Measurements from ENCODE around the gene ISLR.

ISLR gene

DNA sequence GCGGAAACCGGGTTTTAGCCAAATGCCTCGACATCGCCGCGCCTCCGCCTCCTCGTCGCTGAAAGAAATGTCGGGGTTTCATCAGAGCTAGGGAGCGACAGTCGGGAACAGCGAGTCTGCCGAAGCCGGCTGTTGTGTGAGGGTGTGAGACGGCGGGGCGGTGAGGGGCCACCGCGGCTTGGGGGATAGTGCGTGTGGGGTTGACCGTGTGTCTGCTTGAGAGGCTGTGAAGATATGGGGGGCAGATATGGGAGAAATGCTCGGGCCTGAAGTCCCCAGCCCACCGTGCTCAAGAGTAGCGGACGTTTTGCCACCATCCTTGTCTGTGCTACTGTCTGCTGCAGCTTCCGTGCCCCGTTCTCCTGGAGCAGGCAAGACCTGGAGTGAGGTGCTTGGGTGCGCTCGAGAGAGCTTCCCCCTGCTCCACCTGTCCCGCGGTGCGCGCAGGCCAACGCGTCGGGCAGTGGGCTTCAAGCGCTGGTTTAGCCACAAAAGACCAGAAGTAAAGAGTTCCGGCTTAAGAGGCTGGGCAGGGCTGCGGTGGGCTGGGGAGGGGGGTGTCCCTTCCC lies 43.8 kb upstream of the ISLR start:
- no peak for TF ChIP-seq Cebpa-rat (IDR thresholded peaks at IDR 0.05)
- no peak overlapping the region for H3K27ac ChIP-seq
- peaks cover 17 to 34% (median 24%) of the 10 kb centered on the region in 10 experiments for H3K4me1 ChIP-seq
- peaks cover 0 to 62% (median 27%) of the 10 kb centered on the region in 11 experiments; a peak in 16 of 22 replicates for H4K20me1 ChIP-seq
- no peaks in the 10 kb centered on the region for H3K36me3 ChIP-seq
- no peak overlapping the region for H3K9ac ChIP-seq
- H3K27me3 ChIP-seq: peaks cover 80 to 89% (median 83%) of the 10 kb centered on the region in 11 experiments
- H3K9me3 ChIP-seq (replicated peaks in 1 of 11): peaks cover 21 to 32% (median 24%) of the 10 kb centered on the region in 11 experiments; a peak in 21 of 22 replicates
- H3K4me2 ChIP-seq: peak overlapping the region in 9 of 11 experiments; percentile 13 to 89 (median 59); a peak in 12 of 22 replicates
- H3K4me3 ChIP-seq: 0 out of 20 replicates have a peak overlapping the region, but pooled peaks of 1 of the 10 experiments have one; percentile 7

DNA sequence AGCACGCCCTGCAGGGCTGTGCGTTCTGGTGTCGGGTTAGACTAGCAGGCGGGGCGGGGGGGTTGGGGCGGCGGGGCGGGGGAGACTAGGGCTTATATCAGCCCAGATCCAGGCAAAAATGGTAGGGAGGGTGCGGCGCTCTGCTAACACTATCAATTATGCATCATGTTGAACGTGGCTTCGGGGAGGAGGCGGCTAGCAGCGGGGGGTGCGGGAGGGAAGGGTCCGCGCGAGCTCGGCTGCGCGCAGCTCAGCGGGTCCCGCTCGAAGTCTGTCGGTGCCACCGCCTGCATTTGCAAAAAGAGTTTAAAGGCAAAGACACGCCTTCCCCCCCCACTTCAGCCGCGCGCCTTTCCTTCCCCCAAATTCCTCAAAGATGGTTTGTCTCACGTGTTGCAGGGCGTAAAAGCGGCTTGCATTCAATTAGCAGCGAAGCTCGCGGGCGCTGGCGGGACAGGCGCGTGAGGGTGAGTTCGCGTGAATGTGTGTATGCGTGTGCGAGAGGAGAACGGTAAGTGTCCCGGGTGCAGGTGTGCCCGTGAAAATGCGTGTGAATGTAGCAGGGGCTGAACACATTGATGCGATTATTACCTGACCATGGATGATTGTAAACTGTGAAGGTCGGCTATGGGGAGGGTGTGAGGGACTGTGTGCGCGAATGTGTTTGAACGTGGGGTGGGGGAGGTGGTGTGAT lies 43.2 kb upstream of the ISLR start, which contains the start of gene ISLR2:
ISLR2 (plus strand) TSS at position 432 of the 694 bp plus-strand sequence. CDS start 2,169 bp downstream, outside the sequence.
- H3K27ac ChIP-seq: no peak within 1 kb of the TSS
- H3K9me3 ChIP-seq (replicated peaks in 1 of 11): peaks cover 21 to 34% (median 26%) of the 10 kb centered on the region in 11 experiments; a peak in 21 of 22 replicates
- H3K9ac ChIP-seq: no peak within 1 kb of the TSS
- no peak for TF ChIP-seq Cebpa-rat (IDR thresholded peaks at IDR 0.05)
- peak within 1 kb of the TSS in 9 of 11 experiments; percentile 13 to 89 (median 59); a peak in 12 of 22 replicates for H3K4me2 ChIP-seq
- 0 out of 20 replicates have a peak within 1 kb of the TSS, but pooled peaks of 1 of the 10 experiments have one; percentile 7 for H3K4me3 ChIP-seq
- H3K4me1 ChIP-seq: peaks cover 14 to 31% (median 23%) of the 10 kb centered on the region in 10 experiments
- H3K27me3 ChIP-seq: peaks cover 86 to 95% (median 89%) of the 10 kb centered on the region in 11 experiments
- peaks cover 0 to 62% (median 27%) of the 10 kb centered on the region in 11 experiments; a peak in 16 of 22 replicates for H4K20me1 ChIP-seq
- no peaks in the 10 kb centered on the region for H3K36me3 ChIP-seq

DNA sequence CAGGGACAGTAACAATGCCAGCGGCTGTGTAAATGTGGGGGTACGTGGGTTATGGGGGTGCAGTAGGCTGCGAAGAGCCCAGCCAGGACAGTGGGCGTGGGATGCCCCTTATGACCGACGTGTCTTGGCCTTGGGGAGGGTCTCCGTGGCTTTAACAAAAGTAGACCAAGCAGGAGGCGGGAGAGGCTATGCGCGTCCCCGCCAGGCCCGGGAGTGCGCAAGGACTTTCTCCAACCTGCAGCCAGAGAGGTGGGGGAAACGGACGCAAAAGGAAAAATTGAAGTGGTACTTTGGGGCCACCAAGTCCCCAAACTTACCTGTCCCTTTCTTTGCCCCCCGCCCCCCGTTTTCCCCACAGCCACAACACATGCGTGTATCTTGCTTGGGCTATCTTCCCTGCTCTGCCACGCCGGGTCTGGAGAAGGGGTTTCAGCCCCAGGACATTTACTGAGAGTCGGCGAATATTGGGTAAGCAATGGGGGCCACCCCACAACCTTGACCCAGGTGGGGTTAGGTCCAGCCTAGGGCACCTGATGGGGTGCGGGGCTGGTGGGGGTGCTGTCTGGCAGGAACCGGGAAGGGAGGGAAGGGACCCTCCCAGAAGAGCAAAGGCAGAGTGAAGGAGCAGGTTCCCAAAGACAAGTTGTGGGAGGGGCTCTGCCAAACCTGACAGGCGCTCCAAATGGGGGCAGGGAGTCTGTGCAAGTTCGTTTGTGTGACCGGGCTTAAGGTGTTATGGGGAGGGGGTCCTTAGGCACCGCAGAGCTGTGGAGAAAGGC lies 42.5 kb upstream of the ISLR start:
- Histone ChIP-seq H3K9me3 (replicated peaks in 1 of 11) (peaks cover 21 to 34% (median 26%) of the 10 kb centered on the region in 11 experiments; a peak in 21 of 22 replicates), H3K4me2 (no peak overlapping the region), H3K4me1 (peaks cover 17 to 34% (median 28%) of the 10 kb centered on the region in 10 experiments; a peak in 18 of 20 replicates), H3K27ac (no peak overlapping the region), H3K9ac (no peak overlapping the region), H3K4me3 (no peak overlapping the region), H3K27me3 (peaks cover 94 to 100% (median 96%) of the 10 kb centered on the region in 11 experiments), H4K20me1 (peaks cover 0 to 62% (median 27%) of the 10 kb centered on the region in 11 experiments; a peak in 16 of 22 replicates), H3K36me3 (no peaks in the 10 kb centered on the region)
- no peak for TF ChIP-seq Cebpa-rat (IDR thresholded peaks at IDR 0.05)

DNA sequence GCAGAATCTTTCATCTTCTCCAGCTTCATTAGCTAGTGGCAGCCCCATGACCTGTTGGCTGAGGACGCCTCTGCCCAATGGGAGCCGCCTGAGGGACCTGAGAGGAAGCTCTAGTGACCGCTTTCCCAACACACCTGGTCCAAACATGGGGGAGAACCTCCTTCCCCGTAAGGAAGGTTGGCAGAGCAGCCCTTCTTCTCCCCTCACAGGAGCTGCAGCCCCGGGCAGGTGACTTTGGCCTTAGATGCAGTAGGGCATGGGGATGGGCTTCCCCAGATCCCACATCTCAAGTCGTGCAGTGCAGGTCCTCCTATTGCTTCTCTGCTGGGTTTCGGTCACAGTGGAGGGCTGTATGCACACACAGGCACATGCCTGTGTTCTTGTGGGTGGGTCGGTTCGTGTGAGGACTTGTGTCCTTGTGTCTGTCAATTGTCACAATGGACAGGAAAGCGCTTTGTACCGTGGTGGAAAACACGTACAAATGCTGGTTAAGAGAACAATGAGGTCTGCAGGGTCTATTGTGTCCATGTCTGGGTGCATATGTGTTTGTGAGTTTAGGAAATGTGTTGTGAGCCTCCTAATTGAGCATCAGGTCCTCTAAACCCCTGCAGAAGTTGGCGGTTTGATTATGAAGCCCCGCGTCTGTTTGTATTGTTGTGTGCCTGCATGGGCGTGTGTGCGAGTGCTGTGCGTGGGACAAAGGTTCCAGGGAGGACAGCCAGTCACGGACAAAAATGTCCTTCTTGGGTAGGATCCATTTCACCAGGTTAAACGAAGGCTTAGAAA lies 41.7 kb upstream of the ISLR start:
- Histone ChIP-seq H3K4me1 (peaks cover 20 to 38% (median 31%) of the 10 kb centered on the region in 10 experiments; a peak in 19 of 20 replicates), H3K4me2 (no peak overlapping the region), H3K4me3 (no peak overlapping the region), H3K27ac (no peak overlapping the region), H3K36me3 (no peaks in the 10 kb centered on the region), H3K9ac (no peak overlapping the region), H3K27me3 (peaks cover 93 to 97% (median 94%) of the 10 kb centered on the region in 11 experiments), H3K9me3 (replicated peaks in 1 of 11) (peaks cover 21 to 34% (median 26%) of the 10 kb centered on the region in 11 experiments; a peak in 21 of 22 replicates), H4K20me1 (peaks cover 0 to 62% (median 27%) of the 10 kb centered on the region in 11 experiments; a peak in 16 of 22 replicates)
- no peak for TF ChIP-seq Cebpa-rat (IDR thresholded peaks at IDR 0.05)

DNA sequence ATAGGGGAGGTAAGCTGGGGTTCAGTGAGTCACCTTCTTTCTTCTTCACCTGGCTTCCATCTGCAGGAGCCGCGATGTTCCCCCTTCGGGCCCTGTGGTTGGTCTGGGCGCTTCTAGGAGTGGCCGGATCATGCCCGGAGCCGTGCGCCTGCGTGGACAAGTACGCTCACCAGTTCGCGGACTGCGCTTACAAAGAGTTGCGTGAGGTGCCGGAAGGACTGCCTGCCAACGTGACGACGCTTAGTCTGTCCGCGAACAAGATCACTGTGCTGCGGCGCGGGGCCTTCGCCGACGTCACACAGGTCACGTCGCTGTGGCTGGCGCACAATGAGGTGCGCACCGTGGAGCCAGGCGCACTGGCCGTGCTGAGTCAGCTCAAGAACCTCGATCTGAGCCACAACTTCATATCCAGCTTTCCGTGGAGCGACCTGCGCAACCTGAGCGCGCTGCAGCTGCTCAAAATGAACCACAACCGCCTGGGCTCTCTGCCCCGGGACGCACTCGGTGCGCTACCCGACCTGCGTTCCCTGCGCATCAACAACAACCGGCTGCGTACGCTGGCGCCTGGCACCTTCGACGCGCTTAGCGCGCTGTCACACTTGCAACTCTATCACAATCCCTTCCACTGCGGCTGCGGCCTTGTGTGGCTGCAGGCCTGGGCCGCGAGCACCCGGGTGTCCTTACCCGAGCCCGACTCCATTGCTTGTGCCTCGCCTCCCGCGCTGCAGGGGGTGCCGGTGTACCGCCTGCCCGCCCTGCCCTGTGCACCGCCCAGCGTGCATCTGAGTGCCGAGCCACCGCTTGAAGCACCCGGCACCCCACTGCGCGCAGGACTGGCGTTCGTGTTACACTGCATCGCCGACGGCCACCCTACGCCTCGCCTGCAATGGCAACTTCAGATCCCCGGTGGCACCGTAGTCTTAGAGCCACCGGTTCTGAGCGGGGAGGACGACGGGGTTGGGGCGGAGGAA lies 40.5 kb upstream of the ISLR start:
- Histone ChIP-seq H3K4me3 (no peak overlapping the region), H3K4me1 (peaks cover 27 to 46% (median 39%) of the 10 kb centered on the region in 10 experiments), H3K27ac (no peak overlapping the region), H4K20me1 (peaks cover 0 to 58% (median 27%) of the 10 kb centered on the region in 11 experiments; a peak in 16 of 22 replicates), H3K9me3 (replicated peaks in 1 of 11) (peaks cover 21 to 34% (median 26%) of the 10 kb centered on the region in 11 experiments; a peak in 21 of 22 replicates), H3K9ac (no peak overlapping the region), H3K27me3 (peaks cover 81 to 97% (median 82%) of the 10 kb centered on the region in 11 experiments), H3K4me2 (no peak overlapping the region), H3K36me3 (no peaks in the 10 kb centered on the region)
- TF ChIP-seq Cebpa-rat (IDR thresholded peaks at IDR 0.05): no peak

DNA sequence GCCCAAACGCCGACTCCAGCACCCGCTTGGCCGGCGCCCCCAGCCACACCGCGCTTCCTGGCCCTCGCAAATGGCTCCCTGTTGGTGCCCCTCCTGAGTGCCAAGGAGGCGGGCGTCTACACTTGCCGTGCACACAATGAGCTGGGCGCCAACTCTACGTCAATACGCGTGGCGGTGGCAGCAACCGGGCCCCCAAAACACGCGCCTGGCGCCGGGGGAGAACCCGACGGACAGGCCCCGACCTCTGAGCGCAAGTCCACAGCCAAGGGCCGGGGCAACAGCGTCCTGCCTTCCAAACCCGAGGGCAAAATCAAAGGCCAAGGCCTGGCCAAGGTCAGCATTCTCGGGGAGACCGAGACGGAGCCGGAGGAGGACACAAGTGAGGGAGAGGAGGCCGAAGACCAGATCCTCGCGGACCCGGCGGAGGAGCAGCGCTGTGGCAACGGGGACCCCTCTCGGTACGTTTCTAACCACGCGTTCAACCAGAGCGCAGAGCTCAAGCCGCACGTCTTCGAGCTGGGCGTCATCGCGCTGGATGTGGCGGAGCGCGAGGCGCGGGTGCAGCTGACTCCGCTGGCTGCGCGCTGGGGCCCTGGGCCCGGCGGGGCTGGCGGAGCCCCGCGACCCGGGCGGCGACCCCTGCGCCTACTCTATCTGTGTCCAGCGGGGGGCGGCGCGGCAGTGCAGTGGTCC lies 39.7 kb upstream of the ISLR start:
- Histone ChIP-seq H3K36me3 (no peaks in the 10 kb centered on the region), H4K20me1 (peaks cover 0 to 49% (median 18%) of the 10 kb centered on the region in 11 experiments; a peak in 14 of 22 replicates), H3K4me1 (peaks cover 20 to 40% (median 33%) of the 10 kb centered on the region in 10 experiments), H3K27ac (no peak overlapping the region), H3K9ac (no peak overlapping the region), H3K4me3 (no peak overlapping the region), H3K27me3 (peaks cover 72 to 88% (median 74%) of the 10 kb centered on the region in 11 experiments), H3K4me2 (no peak overlapping the region), H3K9me3 (replicated peaks in 1 of 11) (peaks cover 21 to 34% (median 26%) of the 10 kb centered on the region in 11 experiments; a peak in 21 of 22 replicates)
- no peak for TF ChIP-seq Cebpa-rat (IDR thresholded peaks at IDR 0.05)

Data from BLaER1 treated with 17β-estradiol and CSF1 and Interleukin-3, amounts not matched to agents 10 nM and 100 nM (cell line).